Activated CD4-positive, alpha-beta T cell treated with anti-CD3 and anti-CD28 coated beads for 24 hours (primary cell): ENCODE results near the gene GAB1.

Experiments used
- DNase-seq, 2 donors: peaks; one replicate each; pipeline ENCODE4 v3.0.0-alpha.2; 2020; ENCODE audit warnings: low read depth in 2 of 2

Gene GAB1

DNA sequence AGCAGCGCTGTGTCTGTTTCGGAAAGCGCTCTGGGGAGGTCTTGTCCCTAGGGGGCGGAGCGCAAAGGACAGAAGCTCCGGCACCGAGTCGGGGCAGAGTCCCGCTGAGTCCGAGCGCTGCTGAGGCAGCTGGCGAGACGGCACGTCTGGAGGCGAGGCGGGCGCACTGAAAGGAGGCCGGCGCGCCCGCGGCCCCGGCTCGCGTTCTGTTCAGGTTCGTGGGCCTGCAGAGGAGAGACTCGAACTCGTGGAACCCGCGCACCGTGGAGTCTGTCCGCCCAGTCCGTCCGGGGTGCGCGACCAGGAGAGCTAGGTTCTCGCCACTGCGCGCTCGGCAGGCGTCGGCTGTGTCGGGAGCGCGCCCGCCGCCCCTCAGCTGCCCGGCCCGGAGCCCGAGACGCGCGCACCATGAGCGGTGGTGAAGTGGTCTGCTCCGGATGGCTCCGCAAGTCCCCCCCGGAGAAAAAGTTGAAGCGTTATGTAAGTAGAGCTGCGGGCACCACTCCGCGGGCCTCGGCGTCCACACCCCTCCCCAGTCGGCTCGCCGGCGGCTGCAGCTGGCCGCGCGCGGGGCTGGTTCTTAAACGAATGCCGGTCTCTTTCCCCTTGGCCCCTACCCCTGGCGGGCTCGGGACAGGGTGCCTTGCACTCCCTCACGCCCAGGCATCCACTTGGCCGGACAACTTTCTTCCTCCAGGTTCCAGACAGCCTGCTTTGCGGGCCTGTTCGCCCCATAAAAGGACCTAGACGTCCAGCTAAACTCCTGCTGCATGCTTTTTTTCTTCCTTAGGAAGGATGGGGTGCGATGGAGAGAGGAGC is at the start of gene GAB1:
TSS of gene GAB1 (plus strand) at position 96 of the 819 bp plus-strand sequence. CDS start at position 409, 313 bp downstream.
- peak in 1 of 2 donors; percentile 19 for DNase-seq

DNA sequence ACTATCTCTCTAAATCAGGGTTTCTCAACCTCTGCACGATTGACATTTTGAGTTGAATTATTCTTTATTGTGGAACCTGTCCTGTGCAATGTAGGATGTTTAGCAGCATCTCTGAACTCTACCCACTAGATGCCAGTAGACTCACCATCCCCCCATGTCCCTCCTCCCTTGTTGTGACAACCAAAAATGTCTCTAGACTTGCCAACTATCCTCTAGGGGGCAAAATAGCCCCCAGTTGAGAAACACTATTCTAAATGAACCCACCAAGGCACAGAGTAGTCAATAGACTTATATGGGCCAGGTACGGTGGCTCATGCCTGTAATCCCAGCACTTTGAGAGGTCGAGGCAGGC is 49.1 kb upstream of the GAB1 start:
- no peak for DNase-seq

DNA sequence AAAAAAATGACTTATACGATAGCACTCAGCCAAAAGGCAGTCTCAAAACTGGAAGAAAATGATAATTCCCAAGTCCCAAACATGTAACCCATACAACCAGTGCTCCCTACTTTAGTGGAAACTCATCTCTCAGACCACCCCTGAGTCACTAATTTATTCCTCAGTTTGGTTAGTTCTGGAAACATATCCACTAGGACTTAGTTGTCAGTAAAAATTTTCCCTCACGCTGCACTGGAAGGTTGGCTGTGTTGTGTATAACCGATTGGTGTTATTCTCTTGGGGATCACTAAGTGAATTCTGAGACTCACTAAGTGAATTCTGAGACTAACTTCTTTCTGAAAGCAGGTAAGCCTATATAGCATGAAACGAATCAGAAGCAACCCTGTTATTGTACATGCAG is 48.5 kb upstream of the GAB1 start:
- no peak for DNase-seq

DNA sequence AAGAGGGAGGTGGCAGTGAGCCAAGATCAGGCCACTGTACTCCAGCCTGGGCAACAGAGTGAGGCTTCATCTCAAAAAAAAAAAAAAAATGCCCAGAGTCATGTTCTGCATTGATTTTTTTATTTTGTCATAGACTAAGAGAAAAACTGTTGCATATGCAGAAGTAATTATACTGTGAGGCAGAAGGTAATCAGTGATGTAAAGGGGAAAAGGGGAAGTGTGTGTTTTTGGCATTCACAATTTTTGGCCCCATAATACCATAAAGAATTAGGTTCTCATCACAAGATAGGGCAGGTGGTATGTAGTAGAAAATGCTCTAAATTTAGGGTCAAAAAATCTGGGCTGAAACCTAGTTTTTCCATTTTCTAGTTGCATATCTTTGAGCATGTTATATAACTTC is 47.3 kb upstream of the GAB1 start:
- DNase-seq = no peak

DNA sequence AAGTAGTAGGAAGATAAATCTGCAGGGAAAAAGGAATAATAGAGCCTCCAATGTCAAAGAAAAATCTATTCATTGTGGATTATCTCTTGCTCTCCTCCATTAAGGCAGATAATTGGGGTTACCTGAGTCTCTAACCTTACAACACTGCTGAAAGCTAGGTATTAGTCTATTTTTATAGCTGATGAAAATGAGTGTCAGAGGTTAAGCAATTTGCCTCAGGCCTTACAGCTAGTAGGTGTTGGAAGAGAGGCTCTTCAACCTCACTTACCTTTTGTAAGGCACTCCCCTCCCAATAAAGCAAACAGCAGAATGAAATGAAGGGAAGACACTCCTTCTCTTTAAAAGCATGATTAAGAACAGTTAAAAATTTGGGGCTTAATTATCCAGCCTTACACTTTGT is 45.4 kb upstream of the GAB1 start:
- DNase-seq = no peak

DNA sequence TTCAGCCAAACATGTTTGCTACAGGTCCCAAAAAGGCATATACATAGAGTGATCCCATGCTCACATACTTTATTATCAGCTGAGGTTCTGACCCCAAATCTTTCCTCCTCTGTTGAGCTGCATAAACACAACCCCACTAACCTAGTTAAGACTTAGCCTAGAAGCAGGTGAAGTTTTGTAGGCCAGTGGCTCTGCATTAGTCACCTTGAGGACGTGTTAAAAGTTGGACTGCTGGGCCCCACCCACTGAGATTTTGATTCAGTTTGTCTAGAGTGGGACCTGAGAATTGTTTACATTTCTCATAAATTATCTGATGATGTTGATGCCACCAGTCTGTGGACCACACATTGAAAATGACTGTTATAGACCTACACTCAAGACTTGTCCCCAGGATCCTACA is 43.8 kb upstream of the GAB1 start:
- no peak for DNase-seq

DNA sequence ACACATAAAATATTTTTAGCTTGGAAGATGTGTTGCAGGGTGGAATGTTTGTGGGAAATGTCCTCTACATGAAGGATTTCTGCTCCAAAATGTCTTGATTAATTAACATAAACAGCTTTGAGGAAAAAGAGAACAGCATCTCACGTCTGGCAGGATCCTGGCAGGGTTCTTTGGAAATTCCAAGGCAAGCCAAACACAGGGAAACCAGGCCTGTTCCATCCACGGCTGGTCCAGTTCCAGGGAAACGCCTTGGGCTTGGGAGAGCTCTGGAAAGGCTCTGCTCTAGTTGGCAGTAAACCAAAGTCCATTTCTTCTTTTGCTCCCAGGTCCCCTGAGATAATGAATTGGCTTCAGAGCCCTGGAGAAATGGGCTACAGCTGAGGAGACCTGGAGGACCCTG is 42.4 kb upstream of the GAB1 start:
- no peak for DNase-seq

DNA sequence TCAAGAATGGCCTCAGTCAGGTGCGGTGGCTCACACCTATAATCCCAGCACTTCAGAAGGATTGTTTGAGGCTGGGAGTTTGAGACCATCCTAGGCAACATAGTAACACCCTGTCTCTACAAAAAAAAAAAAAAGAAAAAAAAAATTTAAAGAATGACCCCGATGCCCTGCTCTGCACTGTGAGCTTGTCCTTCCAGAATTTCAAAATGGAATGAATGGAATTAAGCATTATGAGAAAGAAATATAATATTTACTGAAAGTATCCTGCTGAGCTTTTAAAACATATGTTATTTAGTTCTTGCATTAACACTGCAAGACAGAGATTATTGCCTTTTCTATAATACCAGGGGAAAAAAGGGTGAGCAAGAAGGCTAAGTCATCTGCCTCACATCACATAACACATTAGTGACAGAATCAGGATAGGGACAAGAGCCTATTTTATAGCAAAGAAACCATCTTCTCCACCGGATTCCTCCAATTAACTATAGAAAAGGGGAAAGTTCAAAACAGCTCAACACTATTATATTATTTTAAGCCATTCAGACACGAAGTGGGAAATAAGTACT is 41.9 kb upstream of the GAB1 start:
- no peak for DNase-seq

DNA sequence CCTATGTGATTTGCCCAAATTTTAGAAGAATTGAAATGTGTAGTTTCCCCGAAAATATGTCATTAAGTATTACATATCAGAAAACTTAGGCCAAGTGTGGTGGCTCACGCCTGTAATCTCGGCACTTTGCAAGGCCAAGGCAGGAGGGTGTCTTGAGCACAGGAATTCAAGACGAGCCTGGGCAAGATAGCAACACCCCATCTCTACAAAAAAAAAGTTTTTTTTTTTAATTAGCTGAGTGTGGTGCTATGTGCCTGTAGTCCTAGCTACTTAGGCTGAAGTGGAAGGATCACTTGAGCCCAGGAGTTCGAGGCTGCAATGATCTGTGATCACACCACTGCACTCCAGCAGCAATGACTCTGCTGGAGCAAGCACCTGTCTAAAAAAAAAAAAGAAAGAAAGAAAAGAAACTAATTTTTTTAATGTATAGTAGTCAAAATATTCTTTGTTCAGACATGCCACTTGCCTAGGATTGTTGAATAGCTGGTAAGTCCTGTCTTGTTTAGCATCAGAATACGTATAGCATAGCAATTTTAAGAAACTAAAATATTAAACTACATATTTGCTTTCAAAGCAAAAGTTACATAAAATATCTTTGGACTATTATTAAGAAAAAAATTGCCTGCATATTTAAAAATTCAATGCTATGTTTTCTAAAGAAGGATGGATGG is 40.1 kb upstream of the GAB1 start:
- no peak for DNase-seq

DNA sequence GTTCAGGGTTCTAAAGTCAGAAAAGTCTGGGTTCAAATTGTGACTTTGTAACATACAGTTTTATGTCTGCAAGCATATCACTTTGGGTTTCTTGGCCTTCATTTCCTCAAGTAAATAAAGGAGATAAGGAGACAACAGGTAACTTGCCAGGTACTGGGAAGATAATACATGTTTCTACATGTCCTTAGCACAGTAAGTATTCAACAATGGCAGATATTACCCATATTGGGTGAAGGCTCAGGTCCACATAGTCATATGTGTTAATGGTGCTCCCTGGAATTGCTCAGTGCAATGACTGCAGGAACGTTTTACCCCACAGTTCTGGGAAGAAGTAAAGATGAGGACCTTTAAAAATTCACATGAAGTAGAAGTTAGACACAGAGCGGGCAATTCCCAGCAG is 35.8 kb upstream of the GAB1 start:
- no peak for DNase-seq

DNA sequence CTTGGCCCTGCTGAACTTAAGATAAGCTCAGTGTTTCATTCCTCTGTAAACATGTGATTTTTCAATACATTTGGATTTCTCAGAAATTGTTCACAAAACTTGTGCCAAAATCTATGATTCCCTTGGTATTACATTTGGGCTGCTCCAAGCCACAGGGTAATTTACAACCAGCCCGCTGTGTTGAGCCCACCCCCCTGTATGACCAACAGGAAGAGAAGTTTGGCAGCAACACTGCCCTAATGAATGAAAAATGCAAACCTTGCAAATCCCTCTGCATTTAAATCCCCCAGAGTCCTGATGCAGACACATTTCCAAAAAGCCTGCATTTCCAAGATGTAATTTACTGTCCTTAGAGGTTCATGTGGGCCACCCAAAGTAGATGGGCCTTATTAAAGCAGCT is 34.1 kb upstream of the GAB1 start:
- DNase-seq = no peak

DNA sequence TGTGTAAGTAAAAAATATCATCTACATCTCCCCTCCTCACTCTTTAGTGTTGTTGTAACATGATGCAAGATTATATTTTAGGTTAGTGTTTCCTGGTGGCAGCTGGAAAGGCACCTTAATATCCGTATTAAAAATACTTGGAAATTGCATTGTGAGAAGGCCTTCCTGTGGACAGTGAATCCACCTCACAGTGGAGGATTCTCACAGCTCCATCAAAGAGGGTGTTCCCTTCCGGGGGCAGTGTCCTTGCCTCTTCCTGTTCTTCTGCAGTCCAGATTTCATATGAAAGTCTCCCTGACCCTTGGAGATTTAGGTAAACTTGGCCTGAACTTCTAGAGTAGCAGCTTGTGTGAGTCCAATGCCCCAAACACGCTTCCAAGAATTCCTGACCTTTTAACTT is 29.9 kb upstream of the GAB1 start:
- no peak for DNase-seq

DNA sequence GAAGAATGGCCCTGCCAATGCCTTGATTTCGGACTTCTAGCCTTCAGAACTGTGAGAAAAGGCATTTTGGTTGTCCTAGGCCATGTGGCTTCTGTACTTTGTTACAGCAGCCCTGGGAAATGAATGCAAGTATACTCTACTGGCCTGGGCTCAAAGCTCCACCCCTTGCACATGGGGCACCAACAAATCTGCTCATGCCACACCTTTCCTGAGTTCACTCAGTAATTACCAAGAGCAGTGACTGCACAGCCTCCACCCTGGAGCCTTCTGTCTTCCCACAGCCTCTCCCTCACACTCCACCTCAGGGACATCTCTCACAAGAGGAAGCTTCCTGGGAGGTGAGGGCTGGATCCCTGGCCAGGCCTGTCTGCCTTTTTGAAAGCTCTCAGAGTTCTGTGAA is 29.1 kb upstream of the GAB1 start:
- no peak for DNase-seq

DNA sequence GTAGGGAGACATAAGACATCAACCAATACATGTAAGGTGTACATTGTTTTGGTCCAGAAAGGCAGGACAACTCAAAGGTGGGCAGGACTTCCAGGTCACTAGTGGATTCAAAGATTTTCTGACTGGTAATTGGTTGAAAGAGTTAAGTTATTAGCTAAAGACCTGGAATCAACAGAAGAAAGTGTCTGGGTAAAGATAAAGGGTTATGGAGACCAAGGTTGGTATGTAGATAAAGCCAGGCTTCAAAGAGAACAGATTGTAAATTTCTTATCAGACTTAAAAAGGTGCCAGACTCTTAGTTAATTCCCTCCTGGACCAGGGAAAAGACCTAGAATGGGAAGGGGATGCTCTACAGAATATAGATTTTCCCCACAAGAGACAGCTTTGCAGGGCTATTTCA is 28.3 kb upstream of the GAB1 start:
- DNase-seq = no peak

DNA sequence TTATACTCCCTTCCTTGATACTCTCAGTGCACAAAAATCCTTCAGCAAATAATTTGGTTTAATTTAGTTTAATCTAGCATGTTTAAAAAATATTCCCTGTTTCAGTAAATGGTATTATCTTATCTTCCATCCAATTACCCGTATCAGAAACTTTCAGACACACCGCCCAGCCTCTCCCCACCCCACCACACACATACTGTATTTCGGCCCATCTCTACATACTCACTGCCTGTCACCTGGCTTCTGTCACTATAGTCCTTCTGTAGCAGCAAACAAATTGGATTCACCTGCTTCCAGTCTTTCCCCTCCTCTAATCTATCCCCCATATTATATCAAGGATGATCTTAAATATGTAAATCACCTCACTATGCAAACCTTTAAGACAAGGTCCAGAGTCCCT is 24.8 kb upstream of the GAB1 start:
- DNase-seq = no peak

DNA sequence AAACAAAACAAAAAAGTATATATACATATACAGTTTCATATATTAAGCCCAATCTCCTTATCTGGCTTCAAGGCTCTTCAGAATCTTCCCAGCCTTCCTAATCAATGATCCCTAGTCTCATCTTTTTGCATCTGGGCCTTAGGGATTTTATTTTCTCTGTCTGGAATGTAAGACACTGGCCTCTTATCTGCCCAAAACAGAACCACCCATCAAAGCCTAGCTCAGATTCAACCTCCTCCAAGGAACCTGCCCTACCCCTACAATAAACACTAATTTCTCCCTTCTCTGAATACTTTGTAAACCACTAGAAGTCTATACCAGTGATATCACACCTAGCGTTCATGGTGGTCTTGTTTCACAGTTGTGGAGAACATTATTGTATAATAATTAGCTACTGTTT is 23.2 kb upstream of the GAB1 start:
- no peak for DNase-seq

DNA sequence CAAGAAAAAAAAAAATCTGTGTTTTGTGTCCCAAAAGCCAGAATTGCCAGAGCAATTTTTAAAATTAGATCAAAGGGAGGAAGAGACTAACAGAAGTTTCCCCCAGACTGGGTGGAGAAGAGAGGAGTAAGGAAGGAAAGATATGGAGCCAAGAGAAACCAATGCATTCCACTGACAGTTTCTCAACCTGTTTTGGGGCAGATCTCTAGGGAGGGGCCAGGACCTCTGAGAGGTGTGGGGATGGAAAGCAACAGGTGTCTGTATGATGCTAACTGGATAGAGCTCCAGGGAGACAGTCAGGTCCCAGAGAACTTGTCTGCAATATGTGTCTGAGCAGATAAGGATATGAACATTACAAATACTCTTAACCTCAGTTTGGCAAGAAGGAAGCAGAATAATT is 22.7 kb upstream of the GAB1 start:
- no peak for DNase-seq

DNA sequence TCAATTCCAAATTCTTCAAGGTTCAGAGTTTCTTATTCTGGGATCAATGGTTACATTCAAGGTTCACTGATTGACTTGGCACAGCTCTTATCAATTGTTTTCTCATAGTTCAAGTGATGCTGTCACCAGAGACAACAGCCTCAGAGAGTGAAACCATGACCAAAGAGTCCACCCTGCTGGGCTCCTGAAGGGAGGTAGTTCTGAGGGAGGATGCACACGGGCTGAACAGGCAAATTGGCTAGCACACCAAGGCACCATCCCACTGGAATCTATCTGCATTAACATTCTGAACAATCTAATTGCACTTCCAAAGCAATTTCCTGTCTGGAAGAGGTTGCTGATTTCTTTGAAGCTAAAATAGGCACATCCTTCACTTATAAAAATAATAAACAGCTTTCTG is 16.6 kb upstream of the GAB1 start:
- DNase-seq = no peak

DNA sequence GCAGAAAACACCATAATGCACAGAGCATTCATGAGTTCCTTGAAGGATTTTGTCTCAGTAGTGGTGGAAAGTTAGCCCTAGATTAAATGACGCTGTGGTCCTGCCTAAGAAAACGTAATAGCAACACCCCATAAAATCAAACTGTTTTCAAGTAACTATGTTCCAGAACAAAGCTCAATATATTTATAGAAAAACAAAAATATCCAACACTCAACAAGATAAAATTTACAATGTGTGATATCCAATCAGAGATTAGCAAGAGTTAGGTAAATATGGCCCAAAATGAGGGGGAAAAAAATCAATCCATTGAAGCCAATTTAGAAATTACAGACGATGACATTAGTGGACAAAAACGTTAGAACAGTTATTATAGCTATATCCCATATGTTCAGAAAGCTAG is 9.9 kb upstream of the GAB1 start:
- DNase-seq = no peak

DNA sequence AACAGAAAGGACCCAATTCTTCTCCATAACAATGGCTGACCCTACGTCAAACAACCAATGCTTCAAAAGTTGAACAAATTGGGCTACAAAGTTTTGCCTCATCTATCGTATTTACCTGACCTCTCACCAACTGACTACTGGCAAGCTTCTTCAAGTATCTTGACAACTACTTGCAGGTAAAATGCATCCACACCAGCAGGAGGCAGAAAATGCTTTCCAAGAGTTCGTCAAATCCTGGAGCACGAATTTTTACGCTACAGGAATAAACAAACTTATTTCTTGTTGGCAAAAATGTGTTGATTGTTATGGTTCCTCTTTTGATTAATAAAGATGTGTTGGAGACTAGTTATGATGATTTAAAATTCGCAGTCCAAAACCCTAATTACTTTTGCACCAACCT is 6.7 kb upstream of the GAB1 start:
- no peak for DNase-seq

DNA sequence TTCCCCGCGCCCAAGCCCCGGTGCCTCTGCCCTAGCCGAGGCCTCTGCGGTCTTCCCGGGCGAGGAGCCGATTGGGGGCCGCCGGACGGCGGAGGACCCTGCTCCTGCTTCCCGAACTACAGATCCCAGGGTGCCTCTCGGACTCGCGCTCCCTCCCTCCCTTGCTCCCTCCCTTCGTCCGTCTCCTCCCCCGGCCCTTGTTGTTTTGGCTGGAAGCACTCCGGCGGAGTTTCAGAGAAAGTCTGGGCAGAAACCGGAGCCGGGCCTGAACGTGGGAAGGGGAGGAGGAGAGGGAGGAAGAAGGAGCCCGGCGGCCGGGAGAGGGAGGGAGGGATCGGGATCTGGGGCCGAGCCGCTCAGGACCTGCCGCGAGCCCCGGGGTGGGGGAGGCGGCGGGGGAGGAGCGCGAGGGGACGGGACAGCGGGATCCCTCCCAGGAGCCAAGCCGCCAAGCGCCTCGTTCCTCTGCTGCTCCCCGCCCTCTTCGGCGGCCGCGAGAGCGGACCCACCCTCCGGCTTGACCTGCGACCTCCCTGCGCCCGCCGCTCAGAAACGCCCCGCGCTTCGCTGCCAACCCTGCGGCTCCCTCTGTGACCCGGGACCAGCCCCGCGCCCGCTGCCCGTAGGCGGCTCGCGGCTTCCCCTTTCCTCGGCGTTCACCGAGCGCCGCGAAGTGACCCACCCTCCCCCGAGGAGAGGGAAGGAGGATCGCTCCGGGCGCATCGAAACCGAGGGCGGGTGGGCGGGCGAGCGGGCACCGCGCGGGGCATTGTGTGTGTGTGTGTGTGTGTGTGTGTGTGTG is 496 bp upstream of the GAB1 start:
- peak in 1 of 2 donors; percentile 2 for DNase-seq

DNA sequence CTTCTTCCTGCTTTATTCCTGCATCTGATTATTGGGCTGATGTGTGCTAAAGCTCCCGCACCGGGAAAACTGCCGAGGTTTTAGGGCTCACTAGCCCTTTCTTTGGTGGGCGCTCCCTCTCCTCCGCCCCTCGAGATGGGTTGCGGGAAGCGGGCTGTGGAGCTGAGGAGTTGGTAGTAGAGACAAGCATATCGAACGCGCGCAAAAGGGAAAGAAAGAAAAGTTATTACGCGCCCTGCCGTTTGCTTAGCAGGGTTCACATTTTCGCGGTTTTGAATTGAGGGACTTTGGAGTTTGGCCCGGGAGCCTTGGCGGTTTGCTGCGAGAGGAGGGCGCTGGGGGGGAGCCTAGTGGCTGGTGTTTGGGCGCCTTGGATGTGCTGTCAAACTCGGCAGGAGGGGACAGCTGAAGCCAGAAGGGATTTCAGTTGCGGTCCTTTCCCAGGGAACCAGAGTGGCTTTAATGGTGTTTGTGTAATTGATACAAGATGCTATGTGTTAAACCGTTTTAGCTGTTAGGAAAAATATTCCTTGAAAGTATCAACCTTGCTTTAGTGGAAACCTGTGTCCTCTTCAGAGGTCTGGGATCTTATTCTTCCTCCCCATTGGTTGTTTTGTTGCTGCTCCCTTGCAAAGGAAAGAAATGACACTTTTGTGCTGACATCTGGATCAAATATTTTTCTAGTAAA is 1.1 kb downstream of the GAB1 start:
- no peak for DNase-seq
